Stimulated activated CD8-positive, alpha-beta memory T cell treated with anti-CD3 and anti-CD28 coated beads, Interleukin-12 subunit alpha, Interleukin-12 subunit beta, amount 100 ng/mL, for 1 hour (primary cell): ENCODE data around the gene LRRC4C.
"Not testable (repeated sequence)": the region's sequence is repeated elsewhere in the genome, so short reads cannot be mapped to it uniquely, and the experiment has no call there.

Source experiments
- DNase-seq: peaks from one replicate; pipeline ENCODE4 v3.0.0-alpha.2; 2020; ENCODE audit warnings: low read depth

The LRRC4C gene

GRCh38 chr11:40867991-40868632 is 591.3 kb downstream of the LRRC4C start:
- no peak for DNase-seq

- not testable (repeated sequence) for DNase-seq
Measured at GRCh38 chr11:40857754-40858153, 601.7 kb downstream of the LRRC4C start.

- DNase-seq: no peak
Measured at GRCh38 chr11:40842750-40843339, 616.6 kb downstream of the LRRC4C start.

GRCh38 chr11:40841231-40841630 is 618.2 kb downstream of the LRRC4C start:
- no peak for DNase-seq

- no peak for DNase-seq
Measured at GRCh38 chr11:40838181-40838683, 621.2 kb downstream of the LRRC4C start.

GRCh38 chr11:40827116-40827515 is 632.3 kb downstream of the LRRC4C start:
- no peak for DNase-seq

GRCh38 chr11:40826601-40827000 is 632.9 kb downstream of the LRRC4C start:
- DNase-seq: no peak

GRCh38 chr11:40825201-40825834 is 634.1 kb downstream of the LRRC4C start:
- DNase-seq: no peak

GRCh38 chr11:40819230-40819629 is 640.2 kb downstream of the LRRC4C start:
- DNase-seq: no peak

GRCh38 chr11:40816976-40817375 is 642.5 kb downstream of the LRRC4C start:
- no peak for DNase-seq

GRCh38 chr11:40797981-40798380 is 661.5 kb downstream of the LRRC4C start:
- DNase-seq: no peak

- DNase-seq: no peak
Measured at GRCh38 chr11:40787224-40787623, 672.2 kb downstream of the LRRC4C start.

- no peak for DNase-seq
Measured at GRCh38 chr11:40763046-40763445, 696.4 kb downstream of the LRRC4C start.

GRCh38 chr11:40759341-40759740 is 700.1 kb downstream of the LRRC4C start:
- DNase-seq: no peak

GRCh38 chr11:40754297-40754696 is 705.2 kb downstream of the LRRC4C start:
- no peak for DNase-seq

- DNase-seq: no peak
Measured at GRCh38 chr11:40746282-40746681, 713.2 kb downstream of the LRRC4C start.

GRCh38 chr11:40732132-40732531 is 727.3 kb downstream of the LRRC4C start:
- no peak for DNase-seq

- DNase-seq: no peak
Measured at GRCh38 chr11:40722179-40722795, 737.2 kb downstream of the LRRC4C start.

GRCh38 chr11:40716344-40717130 is 742.9 kb downstream of the LRRC4C start:
- no peak for DNase-seq

- no peak for DNase-seq
Measured at GRCh38 chr11:40713083-40713482, 746.4 kb downstream of the LRRC4C start.

- no peak for DNase-seq
Measured at GRCh38 chr11:40701027-40701426, 758.4 kb downstream of the LRRC4C start.

- DNase-seq: no peak
Measured at GRCh38 chr11:40689823-40690222, 769.6 kb downstream of the LRRC4C start.
